GM21528 (cell line): Measurements from ENCODE around the gene DYNLT2.

Source experiments
- ATAC-seq: cut with Tn5 transposase; IDR thresholded peaks from one replicate; pipeline ENCODE4 v1.9.1; 2021; ENCODE audit warnings: mild to moderate bottlenecking, moderate library complexity; ENCODE audit not compliant: unreplicated experiment, low FRiP score

DYNLT2 gene, protein sequence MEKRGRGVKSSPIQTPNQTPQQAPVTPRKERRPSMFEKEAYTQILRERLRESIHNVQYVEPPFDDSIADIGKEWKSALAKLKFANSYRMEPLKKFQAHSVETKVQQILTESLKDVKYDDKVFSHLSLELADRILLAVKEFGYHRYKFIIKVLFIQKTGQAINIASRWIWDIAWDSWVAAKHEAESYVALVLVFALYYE

DNA sequence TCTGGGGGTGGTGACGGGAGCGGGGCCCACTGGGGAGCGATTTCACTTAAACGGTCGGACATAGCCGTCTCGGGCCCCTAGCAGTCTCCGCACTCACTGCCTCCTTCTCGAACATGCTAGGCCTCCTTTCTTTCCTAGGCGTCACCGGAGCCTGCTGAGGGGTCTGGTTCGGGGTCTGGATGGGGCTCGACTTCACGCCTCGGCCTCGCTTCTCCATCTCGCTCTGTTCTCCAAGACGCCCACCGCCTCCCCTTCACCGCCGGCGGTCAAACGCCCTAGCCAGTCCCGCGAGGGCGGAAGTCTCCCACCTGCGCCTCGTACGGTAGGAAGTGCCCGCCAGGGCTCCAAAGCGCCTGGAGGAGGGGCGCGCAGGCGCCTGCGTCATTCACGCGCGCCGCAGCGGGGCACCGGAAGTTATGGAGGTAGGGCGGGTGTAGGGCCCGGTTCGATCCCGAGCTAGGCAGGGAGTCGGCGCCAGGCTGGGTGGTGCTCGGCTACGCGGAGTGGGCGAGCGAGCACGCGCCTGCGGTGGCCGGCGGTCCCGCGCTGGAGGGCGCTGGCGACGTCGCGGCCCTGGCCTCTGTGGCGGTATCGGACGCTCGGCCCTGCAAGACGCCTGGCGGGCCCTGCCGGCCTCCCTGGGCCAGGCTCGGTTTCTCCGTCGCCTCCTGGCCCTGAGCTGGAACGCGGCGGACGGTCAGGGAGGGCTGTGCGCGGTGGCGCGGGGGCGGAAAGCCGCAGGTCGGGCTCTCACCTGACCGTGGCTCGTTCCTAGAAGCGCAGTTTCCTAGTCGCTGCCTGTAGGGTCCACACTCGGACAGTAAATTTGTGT is at the start of gene DYNLT2, which contains the start of gene ERMARD:
TSS of gene DYNLT2 (minus strand) at position 331 of the 832 bp plus-strand sequence. CDS start at position 217, 114 bp downstream.
TSS of gene ERMARD (plus strand) at position 381 of the 832 bp plus-strand sequence. CDS start at position 417, 36 bp downstream.
- peak; percentile 95 for ATAC-seq

DNA sequence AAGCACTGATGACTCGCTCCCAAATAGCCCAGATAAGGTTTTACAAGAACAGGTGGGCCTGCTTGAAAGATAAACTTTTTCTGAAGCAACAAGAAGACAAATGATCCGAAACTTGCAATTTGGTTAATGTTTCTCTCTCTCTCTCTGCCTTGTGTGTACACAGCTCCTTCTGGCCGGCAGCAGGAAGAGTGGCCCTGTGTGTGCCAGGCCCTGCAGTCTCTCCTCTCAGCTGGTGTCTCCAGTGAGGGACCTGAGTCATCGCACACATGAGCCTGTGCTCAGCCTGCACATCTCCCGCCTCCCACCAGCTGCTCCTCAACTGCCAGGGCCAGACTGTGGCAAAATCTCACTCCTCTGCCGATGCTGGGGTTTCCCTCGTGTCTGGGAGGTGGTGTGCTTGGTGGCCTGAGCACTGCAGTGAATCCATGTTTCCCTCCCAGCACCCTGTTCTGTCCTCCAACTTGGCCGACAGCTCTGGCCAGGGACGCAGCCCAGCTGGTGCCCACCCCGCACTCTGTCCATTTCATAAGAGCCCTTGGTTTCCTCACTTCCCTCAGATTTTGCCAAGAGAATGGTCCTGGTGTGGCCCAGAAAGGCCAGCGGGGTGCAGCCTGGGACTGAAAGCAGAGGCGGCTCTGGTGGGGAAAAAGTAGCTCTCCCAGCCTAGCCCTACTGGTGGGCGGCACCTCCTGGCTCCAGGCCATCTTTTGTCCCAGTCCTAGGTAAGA is 49.5 kb upstream of the DYNLT2 start:
- ATAC-seq: no peak

DNA sequence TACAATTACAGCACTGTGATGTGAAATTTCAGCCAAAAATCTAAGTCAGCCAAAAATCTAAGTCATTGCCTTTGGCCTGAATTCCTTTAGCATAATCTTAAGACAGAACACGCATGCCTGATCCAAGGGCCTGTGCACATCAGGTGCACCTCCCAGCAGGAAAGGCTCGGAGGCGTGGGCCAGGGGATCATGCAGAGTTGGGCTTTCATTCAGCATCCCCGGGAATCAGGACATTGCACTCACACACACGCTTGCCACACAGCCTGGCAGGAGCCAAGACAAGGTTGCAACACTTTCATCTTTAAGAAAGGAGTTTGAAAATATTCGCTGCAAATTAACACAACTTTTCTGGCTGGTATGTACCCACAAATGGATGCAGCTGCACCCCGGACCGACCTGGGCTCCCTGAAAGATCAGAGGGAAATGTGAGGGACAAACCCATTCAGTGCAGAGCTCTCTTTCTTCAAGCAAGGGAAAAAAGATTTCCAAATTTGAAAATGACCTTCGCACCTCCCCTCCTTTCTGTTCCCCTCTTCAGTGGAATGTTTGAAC is 48.8 kb upstream of the DYNLT2 start:
- no peak for ATAC-seq

DNA sequence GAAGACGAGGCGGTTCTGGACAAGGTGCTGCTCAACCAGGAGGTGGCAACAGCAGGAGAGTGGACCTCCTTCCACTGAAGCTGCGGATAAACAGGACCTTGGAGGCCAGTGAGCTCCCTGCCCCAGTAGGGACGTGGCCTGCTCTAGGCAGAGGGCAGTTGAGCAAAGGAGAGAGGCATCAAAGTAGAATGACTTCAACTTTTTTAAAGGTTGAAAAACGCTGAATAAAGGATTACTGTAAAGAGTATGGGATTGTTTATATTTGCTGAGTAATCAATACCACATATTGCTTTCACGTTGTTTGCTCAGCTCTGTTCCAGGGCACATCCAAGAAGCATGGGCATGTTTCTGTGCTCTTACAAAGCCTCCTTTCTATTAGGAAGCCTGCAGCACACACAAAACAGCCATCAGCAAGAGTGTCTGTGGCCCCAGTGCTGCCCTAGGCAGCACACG is 48.1 kb upstream of the DYNLT2 start:
- ATAC-seq: no peak

DNA sequence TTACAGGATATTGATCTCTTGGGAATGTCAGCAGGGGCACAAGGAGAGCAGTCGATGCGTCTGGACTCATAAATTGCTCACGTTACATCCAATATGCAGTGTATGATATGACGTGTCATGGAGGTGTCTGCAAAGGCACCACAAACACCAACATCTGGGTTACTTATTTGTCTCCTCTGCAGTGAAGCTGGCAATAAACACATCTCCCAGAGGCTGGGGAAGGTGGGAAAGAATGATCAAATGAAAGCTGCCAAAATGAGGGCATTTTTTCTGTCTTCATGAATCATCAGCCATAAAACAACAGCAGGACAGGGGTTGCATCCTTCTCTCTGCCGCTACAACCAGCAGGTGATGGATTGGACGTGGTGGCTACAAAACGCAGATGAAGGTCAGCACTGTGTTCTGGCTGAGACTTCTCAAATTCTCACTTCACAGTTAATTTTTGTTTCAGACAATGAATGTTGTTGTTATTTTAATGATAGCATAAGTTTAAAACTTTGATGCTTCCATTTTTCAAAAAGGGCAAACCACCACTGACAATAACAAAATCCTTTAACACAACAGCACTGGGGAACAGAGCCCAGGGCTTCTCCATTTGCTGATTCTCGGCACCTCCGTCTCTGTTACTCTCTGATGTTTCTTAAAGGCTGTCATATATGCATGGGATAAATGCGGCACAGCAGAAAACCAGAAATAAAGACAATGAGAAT is 47.5 kb upstream of the DYNLT2 start:
- ATAC-seq: no peak

DNA sequence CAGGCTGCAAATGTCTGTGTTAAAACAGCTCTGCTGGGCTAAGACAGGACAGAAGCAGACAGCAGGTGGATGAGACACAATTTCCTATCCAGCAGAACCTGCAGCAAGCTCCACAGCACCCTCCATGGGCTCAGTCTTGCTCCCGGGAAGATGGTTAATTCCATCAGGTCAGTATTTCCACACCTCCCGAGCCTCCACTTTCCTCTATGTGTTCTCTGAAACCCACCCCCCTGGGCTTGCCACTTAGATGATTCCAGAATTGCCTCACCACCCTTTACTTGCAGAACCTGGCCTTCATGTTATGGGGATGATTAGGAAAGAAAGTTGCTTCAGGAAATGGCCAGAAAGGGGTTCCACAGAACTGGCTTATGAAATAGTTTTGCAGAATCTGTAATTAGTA is 43.8 kb upstream of the DYNLT2 start:
- ATAC-seq: no peak

DNA sequence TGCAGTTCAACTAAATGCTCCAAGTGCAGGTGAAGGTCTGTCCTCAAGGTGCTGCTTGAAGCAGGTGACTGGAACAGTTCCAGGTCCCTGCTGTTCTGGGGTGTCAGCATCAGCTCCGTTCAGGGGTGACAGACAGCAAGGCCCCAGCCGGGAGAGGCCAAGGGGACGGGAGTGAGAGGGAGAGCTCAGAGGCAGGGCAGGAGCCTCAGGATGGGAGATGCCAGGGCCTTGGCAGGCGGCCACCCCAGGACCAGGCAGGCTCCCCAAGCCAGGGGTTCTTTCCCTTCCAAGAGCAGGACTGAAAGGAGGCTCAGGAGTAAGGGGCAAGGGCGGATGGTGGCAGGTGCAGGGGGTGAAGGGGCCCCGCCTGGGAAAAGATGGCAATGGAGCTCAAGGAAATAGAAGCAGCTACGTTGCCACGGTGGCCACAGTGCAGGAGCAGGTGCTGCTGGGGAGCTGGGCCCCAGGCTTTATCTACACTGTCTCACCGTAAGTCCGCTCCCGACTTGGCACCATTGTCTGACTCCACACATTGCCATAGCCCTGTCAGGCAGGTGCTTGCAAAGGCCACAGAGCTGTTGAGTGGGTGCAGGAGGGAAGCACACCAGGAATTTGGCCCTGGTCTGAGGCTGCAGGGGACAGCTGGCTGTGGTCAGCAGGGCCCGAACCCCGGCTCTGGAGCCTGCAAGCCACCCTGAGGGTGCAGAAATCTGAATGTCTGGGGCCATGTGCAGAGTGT is 43.1 kb upstream of the DYNLT2 start:
- no peak for ATAC-seq

DNA sequence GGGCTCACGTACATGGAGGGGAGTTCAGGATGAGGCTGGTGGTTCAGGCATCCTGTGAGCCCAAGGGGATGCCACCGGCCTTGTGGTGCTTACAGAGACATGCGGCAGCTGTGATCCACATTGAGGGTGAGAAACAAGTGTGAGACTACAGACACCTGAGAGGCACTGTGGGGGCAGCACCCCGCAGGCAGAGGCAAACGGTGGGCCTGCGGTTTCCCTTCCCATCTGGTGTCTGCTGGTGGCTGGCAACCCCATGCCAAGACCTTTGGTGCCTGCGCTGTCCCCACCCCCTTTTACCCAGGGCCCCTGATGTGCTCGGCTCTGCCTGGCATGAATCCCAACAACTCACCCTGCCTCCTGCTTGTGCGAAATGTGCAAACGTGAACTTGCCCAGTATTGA is 42.0 kb upstream of the DYNLT2 start:
- no peak for ATAC-seq

DNA sequence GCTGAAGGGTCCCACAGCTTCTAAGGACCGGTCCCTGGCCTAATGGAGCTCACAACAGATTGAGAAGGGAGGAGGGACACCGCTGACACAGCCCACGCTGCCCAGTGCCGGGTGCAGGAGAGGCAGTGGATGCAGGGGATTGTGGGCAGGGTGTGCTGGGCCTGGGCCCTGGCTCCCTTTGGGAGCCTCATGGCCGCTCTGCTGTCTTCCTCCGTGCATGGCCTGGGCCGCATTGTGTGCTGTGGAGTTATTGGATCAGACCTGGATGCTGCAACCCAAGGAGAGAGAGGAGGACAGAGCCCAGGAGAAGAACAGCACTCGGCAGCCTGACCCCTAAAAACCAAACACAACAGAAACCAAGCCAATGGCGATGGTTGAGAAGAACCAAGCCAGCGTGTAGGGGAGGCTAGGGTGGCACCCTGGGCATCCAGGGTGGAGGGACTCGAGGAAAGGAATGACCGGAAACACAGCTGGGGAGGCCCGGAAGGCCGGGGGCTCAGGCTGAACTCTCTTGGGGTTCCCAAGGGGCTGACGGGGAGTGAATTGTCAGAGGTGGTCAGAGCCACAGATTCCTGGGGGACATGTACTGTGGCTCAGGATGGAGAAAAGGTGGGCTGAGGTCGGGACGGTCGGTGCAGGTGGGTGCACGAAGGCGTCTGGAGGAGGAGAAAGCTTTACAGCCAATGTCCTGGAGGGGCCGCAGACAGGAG is 41.1 kb upstream of the DYNLT2 start:
- ATAC-seq: no peak

DNA sequence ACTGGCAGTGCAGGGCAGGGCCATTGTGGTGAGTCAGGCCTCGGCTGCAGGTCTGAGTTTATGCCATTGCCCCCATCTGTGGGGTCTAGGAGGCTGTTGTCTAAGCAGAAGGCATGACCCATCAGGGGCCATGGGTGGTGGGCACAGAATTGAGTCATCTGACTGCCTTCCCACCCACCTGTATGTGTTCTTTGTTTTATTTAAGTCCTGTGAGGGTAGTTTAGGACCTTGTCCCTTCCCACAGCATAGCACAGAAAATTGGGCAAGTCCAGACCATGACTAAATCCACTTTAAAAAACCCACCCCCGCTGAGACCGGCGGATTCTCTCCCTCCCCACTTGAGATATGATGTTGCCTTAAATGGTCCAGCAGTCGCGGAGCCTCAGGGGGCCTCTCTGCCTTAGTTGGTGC is 40.4 kb upstream of the DYNLT2 start:
- ATAC-seq: no peak

DNA sequence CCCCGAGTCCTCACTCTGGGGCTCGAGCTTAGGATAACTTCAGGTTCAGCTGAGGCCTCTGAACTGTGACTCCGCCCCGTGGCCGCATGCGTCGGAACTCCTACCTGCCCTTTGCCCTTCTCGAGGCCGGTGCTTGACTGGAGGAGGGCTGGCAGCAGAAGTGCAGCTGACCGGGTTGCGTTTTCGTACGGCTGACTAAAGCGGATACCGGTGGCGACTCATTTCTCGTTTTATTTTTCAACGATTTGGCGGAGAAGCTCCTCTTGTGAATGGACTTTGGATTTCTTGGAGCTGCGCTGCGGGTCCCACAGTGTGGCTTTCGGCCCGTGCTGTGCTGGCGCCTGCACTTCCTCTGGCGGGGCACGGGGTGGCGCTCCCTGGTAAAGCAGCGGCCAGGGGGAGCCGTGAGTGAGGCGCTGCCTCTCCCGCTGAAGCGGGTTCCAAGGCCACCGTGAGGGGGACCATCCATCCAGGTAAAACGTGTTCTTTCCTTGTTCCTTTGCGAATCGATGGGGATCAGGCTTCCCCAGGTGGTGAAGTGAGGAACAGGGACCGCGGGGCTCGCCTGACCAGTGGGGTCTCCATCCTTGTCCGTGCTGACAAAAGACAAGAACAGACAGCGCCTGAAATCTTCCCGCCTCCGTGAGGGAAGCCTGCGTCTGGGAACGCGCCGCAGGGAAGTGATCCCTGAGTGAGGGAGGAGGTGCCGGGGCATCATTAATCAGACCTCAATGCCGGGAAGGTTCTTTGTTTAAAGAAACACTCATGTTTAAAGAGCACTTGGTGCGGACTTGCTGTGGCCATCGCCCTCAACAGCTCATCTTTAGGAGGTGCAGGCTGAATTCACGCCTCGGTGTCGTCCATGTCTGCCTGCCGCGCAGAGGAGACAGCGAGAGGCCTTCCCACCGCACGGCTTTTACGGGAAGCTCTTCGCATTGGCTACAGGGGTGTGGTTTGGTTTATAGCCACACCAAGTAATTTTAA is 38.9 kb upstream of the DYNLT2 start:
- ATAC-seq: peak; percentile 98

DNA sequence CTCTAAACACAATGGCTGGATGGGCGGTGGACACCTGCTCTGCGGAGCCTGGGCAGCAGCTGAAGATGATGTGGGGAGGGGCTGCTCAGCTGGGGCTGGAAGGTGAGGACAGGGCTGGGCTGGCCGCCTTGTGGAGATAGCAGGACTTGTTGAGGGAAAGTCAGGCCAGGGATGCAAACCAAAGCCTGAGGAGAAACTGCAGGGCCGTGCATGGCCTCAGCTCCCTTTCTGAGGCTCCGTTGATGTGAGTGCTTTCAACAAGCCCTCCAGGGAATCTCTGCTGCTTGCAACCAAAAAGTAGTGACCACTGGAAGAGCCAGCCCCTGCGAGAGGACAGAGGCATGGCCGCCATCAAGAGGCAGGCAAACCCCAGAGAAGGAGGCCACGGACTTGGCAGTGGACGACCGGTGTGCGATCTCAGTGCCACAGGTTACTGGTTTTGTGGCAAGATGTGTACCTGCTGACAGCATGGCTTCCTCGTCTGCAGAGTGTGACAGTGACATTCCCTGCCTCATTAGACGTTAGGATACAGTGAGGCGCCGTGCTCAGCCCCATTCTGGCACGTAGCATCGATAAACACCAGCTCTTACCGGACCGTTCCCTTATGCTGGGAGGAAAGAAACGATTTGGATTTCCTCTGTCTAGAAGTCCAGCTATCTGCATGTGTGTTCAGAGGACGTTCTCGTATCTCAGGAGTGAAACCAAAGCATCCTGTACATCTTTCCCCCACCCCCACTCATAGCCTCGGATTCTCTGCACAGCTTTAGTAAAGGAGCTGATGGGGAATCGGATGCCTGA is 38.0 kb upstream of the DYNLT2 start:
- no peak for ATAC-seq

DNA sequence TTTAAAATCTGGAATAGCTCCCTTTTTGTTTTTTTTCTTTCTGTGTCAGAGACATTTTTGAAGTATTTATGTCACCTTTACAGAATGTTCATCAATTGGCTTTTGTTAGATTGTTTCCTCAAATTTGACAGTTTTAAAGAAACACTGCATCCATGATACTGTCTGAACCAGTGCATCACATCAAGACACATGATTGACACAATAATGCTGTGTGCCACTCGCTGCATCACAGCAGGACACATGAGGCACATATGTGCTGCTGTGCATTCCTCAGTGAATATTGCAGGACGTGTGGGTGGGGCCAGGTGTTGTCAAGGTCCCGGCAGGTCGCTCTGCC is 37.4 kb upstream of the DYNLT2 start:
- ATAC-seq: no peak

DNA sequence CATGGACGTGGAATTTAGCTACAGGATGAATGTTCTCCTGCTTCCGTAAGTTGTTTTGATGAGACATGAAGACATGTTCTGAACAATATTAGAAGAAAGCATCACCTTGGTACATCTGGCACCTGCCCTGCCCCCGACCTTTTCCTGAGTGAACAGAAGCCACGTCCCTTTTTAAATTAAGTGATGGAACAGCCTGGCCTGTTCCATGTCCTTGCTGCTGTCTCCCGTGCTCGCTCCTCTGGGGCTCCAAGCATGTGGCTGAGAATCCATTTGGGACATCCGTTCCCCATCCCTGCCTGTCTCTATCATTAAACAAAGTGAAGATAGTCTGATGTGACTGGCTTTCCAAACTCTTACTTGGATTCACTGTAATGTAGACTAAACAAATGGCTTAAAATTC is 36.4 kb upstream of the DYNLT2 start:
- no peak for ATAC-seq

DNA sequence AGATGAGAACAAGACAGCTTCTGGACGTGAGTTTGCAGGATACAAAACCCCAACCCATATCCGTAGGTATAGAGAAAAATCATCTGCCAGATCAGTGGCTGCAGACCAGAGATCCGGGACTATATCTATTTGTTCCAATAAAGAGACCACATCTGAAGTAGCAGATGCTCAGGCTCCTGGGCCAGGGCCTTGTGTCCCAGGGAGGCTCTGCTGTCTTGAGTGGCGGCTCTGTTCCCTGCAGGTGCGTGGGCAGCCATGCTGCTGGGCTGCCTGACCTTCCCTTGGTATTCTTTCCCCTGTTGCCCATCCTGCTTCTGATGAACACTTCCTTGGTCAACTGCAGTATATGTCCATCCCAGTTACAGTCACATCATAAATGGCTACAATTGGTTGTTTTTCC is 35.0 kb upstream of the DYNLT2 start:
- no peak for ATAC-seq

DNA sequence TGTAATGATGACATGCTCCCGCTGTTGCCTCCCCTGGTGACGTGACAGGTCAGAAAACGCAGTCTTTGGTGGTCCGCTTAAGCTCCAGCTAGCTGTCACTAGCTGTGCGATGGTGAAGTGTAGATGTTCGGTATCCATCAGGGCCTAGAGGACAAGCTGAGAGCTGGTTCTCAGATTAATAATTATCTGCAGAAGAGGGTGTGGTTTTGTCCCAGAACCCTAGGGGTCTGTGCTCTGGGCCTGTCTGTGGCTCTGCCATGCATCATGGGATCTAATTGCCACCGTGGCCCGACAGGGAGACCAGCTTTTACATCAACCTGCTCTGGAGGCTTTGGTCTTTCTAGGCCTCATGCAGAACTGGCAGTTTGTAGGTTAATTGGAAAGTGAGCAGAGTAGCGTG is 34.2 kb upstream of the DYNLT2 start:
- no peak for ATAC-seq

DNA sequence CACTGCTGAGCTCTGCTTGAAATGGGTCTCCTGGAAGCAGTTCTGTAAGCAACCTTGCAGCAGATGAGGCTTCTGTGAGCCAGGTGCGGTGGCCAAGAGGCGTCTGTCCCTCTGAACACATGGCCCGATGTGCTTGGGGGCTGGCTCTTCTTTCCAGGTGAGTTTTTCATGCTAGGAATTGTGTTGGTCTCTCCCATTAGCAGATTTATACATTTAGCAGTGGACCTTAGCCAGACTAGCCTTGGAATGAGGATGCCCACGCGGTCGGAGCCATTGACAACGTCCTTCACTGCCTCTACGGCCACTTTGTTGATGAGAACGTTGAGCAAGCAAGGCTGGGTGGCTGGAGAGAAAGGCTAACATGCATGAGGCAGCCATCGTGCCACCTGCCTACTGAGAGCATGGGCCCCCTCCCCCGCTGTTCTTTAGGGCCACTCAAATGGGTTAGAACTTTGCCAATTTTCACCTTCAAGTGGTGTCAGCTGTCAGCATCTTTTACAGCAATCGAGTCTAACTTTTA is 33.5 kb upstream of the DYNLT2 start:
- no peak for ATAC-seq
